HCT116 (cell line): Measurements from ENCODE around the gene ZNF436.

Experiments
- CEBPB ChIP-seq: IDR thresholded peaks from 2 replicates; pipeline ENCODE4 v1.6.1; 2012; ENCODE audit warnings: low read depth
- CTCF ChIP-seq, 3 experiments: fragments of 200-600 bp in 1 of 3; sonication (generic) in 1 of 3; IDR thresholded peaks in 2 of 3; conservative IDR thresholded peaks in 1 of 3; 2 replicates each; pipeline ENCODE4 v1.5.1; 2012 to 2017; ENCODE audit warnings: low read depth in 2 of 3, low read length in 2 of 3, antibody characterized with exemption in 1 of 3, borderline replicate concordance in 1 of 3, control low read depth in 1 of 3, mild to moderate bottlenecking in 1 of 3, mixed read lengths in 1 of 3, mixed run types in 1 of 3, moderate library complexity in 1 of 3; ENCODE audit not compliant: insufficient read depth in 1 of 3
- EZH2 ChIP-seq: fragments of 200-600 bp; sonication (generic); IDR thresholded peaks from 2 replicates; pipeline ENCODE4 v1.6.1; 2017; ENCODE audit warnings: antibody characterized with exemption, mixed run types
- EZH2phosphoT487 ChIP-seq: fragments of 200-600 bp; IDR thresholded peaks from 2 replicates; pipeline ENCODE4 v1.6.1; 2018; ENCODE audit warnings: antibody characterized with exemption, borderline replicate concordance
- JUND ChIP-seq: IDR thresholded peaks from 2 replicates; pipeline ENCODE4 v1.6.1; 2012
- POLR2A ChIP-seq: IDR thresholded peaks from 2 replicates; pipeline ENCODE4 v1.7.0; 2011; ENCODE audit warnings: borderline replicate concordance; ENCODE audit not compliant: insufficient read depth, insufficient read length; ENCODE audit errors: extremely low read depth
- ZNF274 ChIP-seq: fragments of 200-500 bp; sonication (Bioruptor generic); IDR thresholded peaks from 2 replicates; pipeline ENCODE4 v1.6.1; 2014; ENCODE audit warnings: mild to moderate bottlenecking, low read depth, low read length, inconsistent platforms
- TF ChIP-seq, protein P1 (sequence below): IDR thresholded peaks from 2 replicates; pipeline ENCODE4 v1.6.1; 2012

DNA sequence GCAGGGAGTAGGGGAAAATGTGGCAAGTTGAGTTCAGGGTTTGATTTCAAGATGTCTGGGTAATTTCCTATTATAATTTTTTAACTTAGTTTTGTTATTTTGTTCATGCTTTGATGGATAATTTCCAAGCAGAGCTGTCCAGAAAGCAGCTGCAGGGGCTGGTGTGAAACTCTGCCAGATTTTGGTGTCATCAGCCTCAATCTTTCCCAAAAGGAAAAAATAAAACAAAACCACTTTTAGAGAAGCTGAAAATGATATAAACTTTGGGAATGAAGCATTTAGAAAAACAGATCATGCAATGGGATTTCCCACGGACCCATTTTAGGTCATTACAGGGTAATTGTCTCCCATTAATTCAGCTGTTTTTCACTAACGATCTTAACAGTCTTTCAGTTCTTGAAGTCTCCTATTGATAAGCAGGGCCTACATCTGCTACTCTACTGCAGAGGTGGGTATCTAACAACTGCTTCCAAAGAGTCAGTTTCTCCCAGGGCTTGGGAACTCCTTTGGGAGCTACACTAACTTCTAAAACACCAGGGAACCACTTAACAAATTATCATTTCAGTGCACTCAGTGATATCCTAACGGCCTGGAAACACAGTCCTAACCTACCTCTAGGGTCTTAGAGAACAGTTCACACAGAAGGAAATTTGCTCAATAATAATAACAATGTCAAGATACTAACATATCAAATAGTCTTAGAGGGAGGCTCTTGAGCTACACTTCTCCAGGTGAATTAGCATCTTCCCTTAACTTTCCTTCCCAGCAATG, 12.3 kb downstream of the ZNF436 start:
- TF ChIP-seq EZH2phosphoT487 (no peak), CTCF (IDR thresholded peaks at IDR 0.05 in 2 of 3, conservative IDR thresholded peaks at IDR 0.05 in 1 of 3; ENCODE audit: borderline replicate concordance in 1 of 3, insufficient read depth in 1 of 3, low read depth in 2 of 3, low read length in 2 of 3) (no peak), JUND (no peak), POLR2A (no peak), CEBPB (no peak), ZNF274 (no peak), EZH2 (no peak)
- TF ChIP-seq, protein P1, sequence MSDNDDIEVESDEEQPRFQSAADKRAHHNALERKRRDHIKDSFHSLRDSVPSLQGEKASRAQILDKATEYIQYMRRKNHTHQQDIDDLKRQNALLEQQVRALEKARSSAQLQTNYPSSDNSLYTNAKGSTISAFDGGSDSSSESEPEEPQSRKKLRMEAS = no peak
